HCT116 (cell line): ENCODE measurements around the gene CHN1. TPM values are rescaled to one million over a fixed set of nuclear protein-coding genes. Genes with fewer than 3 reads are reported as not detected.

ENCODE experiments used
- ATAC-seq: fragments of 200-7000 bp; cut with Tn5 transposase; 2 replicates; pipeline ENCODE4 v1.9.1; 2020; ENCODE audit warnings: mild to moderate bottlenecking, moderate library complexity
- BruUV-seq: library from RNA; stranded (reverse); fragments of 400-500 nt; replicated peaks from 2 replicates; lab custom pipeline; 2021; lab: Mats Ljungman, UMichigan
- CTCF ChIA-PET: fragments of 300-600 bp; sonication (Branson Sonifier 250); formaldehyde crosslinking; loops from one replicate; lab custom pipeline; 2021; ENCODE audit warnings: antibody characterized with exemption; lab: Charles Lee
- POLR2A ChIA-PET: fragments of 300-600, 350-600 bp; sonication (Branson Sonifier 250); formaldehyde crosslinking; loops from one replicate; lab custom pipeline; 2021; ENCODE audit warnings: antibody characterized with exemption; lab: Charles Lee
- RAD21 ChIA-PET, 2 experiments: fragments of 300-600 bp; sonication (Branson Sonifier 250); formaldehyde crosslinking; loops; one replicate each; lab custom pipeline; 2023; ENCODE audit warnings: low total read pairs in 2 of 2; ENCODE audit not compliant: uncharacterized antibody in 2 of 2, unreplicated experiment in 2 of 2, low non-redundant PET in 1 of 2; lab: Charles Lee
- DNase-seq: peaks from one replicate; pipeline ENCODE4 v3.0.0-alpha.2; 2010; ENCODE audit warnings: low read depth, low spot score
- H2AFZ ChIP-seq: fragments of 200-600 bp; shearing (Covaris generic), sonication (generic); 2 replicates; pipeline ENCODE4 v1.6.1; 2017; ENCODE audit warnings: low read depth, mixed run types, mixed read lengths, antibody characterized with exemption, low read length; ENCODE audit not compliant: poor library complexity, severe bottlenecking
- H3K27ac ChIP-seq: 2 replicates; pipeline ENCODE4 v1.5.1; 2012; ENCODE audit warnings: low read depth, low read length
- H3K27me3 ChIP-seq: fragments of 200-600 bp; sonication (generic); 2 replicates; pipeline ENCODE4 v1.6.1; 2016; ENCODE audit warnings: mixed run types, low read length, mixed read lengths; ENCODE audit not compliant: insufficient read depth
- H3K36me3 ChIP-seq, 2 experiments: fragments of 200-500 bp in 1 of 2; fragments of 200-600 bp in 1 of 2; sonication (Bioruptor generic) in 1 of 2; sonication (generic) in 1 of 2; 2 replicates each; pipeline versions ENCODE4 v1.5.1 to v1.6.1; 2014 to 2016; ENCODE audit warnings: low read length in 2 of 2, inconsistent platforms in 1 of 2, mixed read lengths in 1 of 2, mixed run types in 1 of 2; ENCODE audit not compliant: insufficient read depth in 2 of 2, control insufficient read depth in 1 of 2
- H3K4me1 ChIP-seq, 2 experiments: fragments of 200-600 bp in 1 of 2; sonication (generic) in 1 of 2; 2 replicates each; pipeline versions ENCODE4 v1.5.1 to v1.6.1; 2012 to 2017; ENCODE audit warnings: low read length in 2 of 2, inconsistent platforms in 1 of 2, mild to moderate bottlenecking in 1 of 2, mixed read lengths in 1 of 2, mixed run types in 1 of 2, moderate library complexity in 1 of 2; ENCODE audit not compliant: insufficient read depth in 2 of 2, control insufficient read depth in 1 of 2
- H3K4me2 ChIP-seq: fragments of 200-600 bp; sonication (generic); 2 replicates; pipeline ENCODE4 v1.6.1; 2017; ENCODE audit warnings: mixed run types, low read length, mixed read lengths
- H3K4me3 ChIP-seq, 2 experiments: fragments of 200-600 bp in 1 of 2; sonication (generic) in 1 of 2; replicated peaks in 1 of 2; 2 replicates each; pipeline ENCODE4 v1.5.1; 2011 to 2016; ENCODE audit warnings: low read length in 2 of 2, control low read depth in 1 of 2, low read depth in 1 of 2, mild to moderate bottlenecking in 1 of 2, mixed read lengths in 1 of 2, mixed run types in 1 of 2
- H3K79me2 ChIP-seq: fragments of 200-600 bp; sonication (generic); 2 replicates; pipeline ENCODE4 v1.6.1; 2017; ENCODE audit warnings: mild to moderate bottlenecking, mixed run types, low read length, moderate library complexity, mixed read lengths; ENCODE audit not compliant: insufficient read depth
- H3K9ac ChIP-seq: fragments of 200-600 bp; sonication (generic); 2 replicates; pipeline ENCODE4 v1.6.1; 2016; ENCODE audit warnings: low read length, mixed read lengths
- H3K9me2 ChIP-seq: fragments of 200-600 bp; sonication (generic), shearing (Covaris generic); 2 replicates; pipeline ENCODE4 v1.6.1; 2017; ENCODE audit warnings: mixed run types, mild to moderate bottlenecking, moderate library complexity; ENCODE audit not compliant: insufficient read depth
- H3K9me3 ChIP-seq, 2 experiments: fragments of 200-500 bp in 1 of 2; fragments of 200-600 bp in 1 of 2; sonication (Bioruptor generic) in 1 of 2; sonication (generic) in 1 of 2; 2 replicates each; pipeline ENCODE4 v1.6.1; 2014 to 2017; ENCODE audit warnings: low read length in 2 of 2, mixed read lengths in 2 of 2, inconsistent platforms in 1 of 2, low read depth in 1 of 2, mild to moderate bottlenecking in 1 of 2, mixed run types in 1 of 2, moderate library complexity in 1 of 2; ENCODE audit not compliant: control insufficient read depth in 1 of 2, insufficient read depth in 1 of 2
- H4K20me1 ChIP-seq: fragments of 200-600 bp; sonication (generic), shearing (Covaris generic); 2 replicates; pipeline ENCODE4 v1.6.1; 2017; ENCODE audit warnings: mixed run types, mild to moderate bottlenecking, moderate library complexity; ENCODE audit not compliant: insufficient read depth
- CBX3 ChIP-seq: IDR thresholded peaks from 2 replicates; pipeline ENCODE4 v1.6.1; 2012; ENCODE audit warnings: low read depth
- CEBPB ChIP-seq: IDR thresholded peaks from 2 replicates; pipeline ENCODE4 v1.6.1; 2012; ENCODE audit warnings: low read depth
- ELF1 ChIP-seq: IDR thresholded peaks from 2 replicates; pipeline ENCODE4 v1.6.1; 2012; ENCODE audit warnings: low read depth, borderline replicate concordance
- EZH2 ChIP-seq: fragments of 200-600 bp; sonication (generic); IDR thresholded peaks from 2 replicates; pipeline ENCODE4 v1.6.1; 2017; ENCODE audit warnings: antibody characterized with exemption, mixed run types
- JUND ChIP-seq: IDR thresholded peaks from 2 replicates; pipeline ENCODE4 v1.6.1; 2012
- POLR2A ChIP-seq: IDR thresholded peaks from 2 replicates; pipeline ENCODE4 v1.7.0; 2011; ENCODE audit warnings: borderline replicate concordance; ENCODE audit not compliant: insufficient read depth, insufficient read length; ENCODE audit errors: extremely low read depth
- POLR2AphosphoS5 ChIP-seq: IDR thresholded peaks from 2 replicates; pipeline ENCODE4 v1.6.1; 2011; ENCODE audit warnings: mild to moderate bottlenecking, low read depth, low read length, moderate library complexity
- SIN3A ChIP-seq: IDR thresholded peaks from 2 replicates; pipeline ENCODE4 v1.6.1; 2012; ENCODE audit warnings: low read depth
- TCF7L2 ChIP-seq: IDR thresholded peaks from 2 replicates; pipeline ENCODE4 v1.7.0; 2011; ENCODE audit warnings: borderline replicate concordance, inconsistent platforms; ENCODE audit not compliant: insufficient read depth, insufficient read length; ENCODE audit errors: extremely low read depth
- YY1 ChIP-seq: IDR thresholded peaks from 2 replicates; pipeline ENCODE4 v1.6.1; 2011; ENCODE audit warnings: low read length, low read depth, moderate library complexity, mild to moderate bottlenecking; ENCODE audit not compliant: insufficient replicate concordance; ENCODE audit errors: extremely low read depth
- intact Hi-C: fragments of 100-400 bp; cut with micrococcal nuclease; formaldehyde crosslinking; loops from 2 replicates; pipeline ENCODE4 v1.10.0; 2022
- total RNA-seq: library from RNA; stranded (reverse); gene quantifications from one replicate; pipeline ENCODE4 v1.2.1, GENCODE V29; 2021; ENCODE audit not compliant: unreplicated experiment
- TF ChIP-seq, protein P1 (sequence below): IDR thresholded peaks from 2 replicates; pipeline ENCODE4 v1.6.1; 2011; ENCODE audit warnings: mild to moderate bottlenecking, low read length, moderate library complexity; ENCODE audit not compliant: insufficient replicate concordance; ENCODE audit errors: extremely low read depth
- TF ChIP-seq, protein P2 (sequence below): IDR thresholded peaks from 2 replicates; pipeline ENCODE4 v1.6.1; 2012
- TF ChIP-seq, protein P3 (sequence below): IDR thresholded peaks from 2 replicates; pipeline ENCODE4 v1.6.1; 2012; ENCODE audit warnings: low read depth
- TF ChIP-seq, protein P4 (sequence below), 3 experiments: fragments of 200-600 bp in 1 of 3; sonication (generic) in 1 of 3; IDR thresholded peaks in 2 of 3; conservative IDR thresholded peaks in 1 of 3; 2 replicates each; pipeline ENCODE4 v1.5.1; 2012 to 2017; ENCODE audit warnings: low read depth in 2 of 3, low read length in 2 of 3, antibody characterized with exemption in 1 of 3, borderline replicate concordance in 1 of 3, control low read depth in 1 of 3, mild to moderate bottlenecking in 1 of 3, mixed read lengths in 1 of 3, mixed run types in 1 of 3, moderate library complexity in 1 of 3; ENCODE audit not compliant: insufficient read depth in 1 of 3

Gene CHN1
- total RNA-seq, 1 experiment from 2014 or later: 3.6 TPM

DNA sequence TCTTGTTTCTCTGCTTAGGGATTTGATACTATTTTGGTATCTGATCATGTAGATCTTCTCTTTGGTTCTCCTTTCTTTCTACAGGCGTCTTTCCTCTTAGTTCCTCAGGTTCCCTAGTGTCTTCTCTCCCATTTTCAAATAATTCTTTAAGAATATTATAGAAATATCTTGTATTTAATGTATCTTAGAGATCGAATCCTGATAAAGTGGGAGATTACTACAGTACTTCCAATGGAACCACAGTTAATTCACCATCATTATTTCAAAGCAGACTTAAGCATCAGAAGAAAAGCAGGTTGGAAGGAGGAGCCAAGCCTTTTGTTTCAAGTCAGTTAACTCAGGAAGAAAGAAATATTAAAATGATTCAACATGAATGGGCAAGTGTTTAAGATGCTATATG, 1.1 kb upstream of the CHN1 start:
- Histone ChIP-seq H4K20me1 (no peaks in the 10 kb centered on the region), H3K4me2 (no peak overlapping the region; the same call in 1 of the 2 replicates), H2AFZ (no peak overlapping the region), H3K4me1 (peaks cover 3 to 13% of the 10 kb centered on the region in 2 experiments; a peak in 3 of 4 replicates), H3K9me2 (no peaks in the 10 kb centered on the region), H3K79me2 (no peaks in the 10 kb centered on the region), H3K4me3 (no peak overlapping the region), H3K36me3 (no peaks in the 10 kb centered on the region)
- no peak for DNase-seq
- intact Hi-C loops: no loop called here
- RAD21 ChIA-PET: no interaction called here
- BruUV-seq: no TSS peak
- TF ChIP-seq, protein P1, sequence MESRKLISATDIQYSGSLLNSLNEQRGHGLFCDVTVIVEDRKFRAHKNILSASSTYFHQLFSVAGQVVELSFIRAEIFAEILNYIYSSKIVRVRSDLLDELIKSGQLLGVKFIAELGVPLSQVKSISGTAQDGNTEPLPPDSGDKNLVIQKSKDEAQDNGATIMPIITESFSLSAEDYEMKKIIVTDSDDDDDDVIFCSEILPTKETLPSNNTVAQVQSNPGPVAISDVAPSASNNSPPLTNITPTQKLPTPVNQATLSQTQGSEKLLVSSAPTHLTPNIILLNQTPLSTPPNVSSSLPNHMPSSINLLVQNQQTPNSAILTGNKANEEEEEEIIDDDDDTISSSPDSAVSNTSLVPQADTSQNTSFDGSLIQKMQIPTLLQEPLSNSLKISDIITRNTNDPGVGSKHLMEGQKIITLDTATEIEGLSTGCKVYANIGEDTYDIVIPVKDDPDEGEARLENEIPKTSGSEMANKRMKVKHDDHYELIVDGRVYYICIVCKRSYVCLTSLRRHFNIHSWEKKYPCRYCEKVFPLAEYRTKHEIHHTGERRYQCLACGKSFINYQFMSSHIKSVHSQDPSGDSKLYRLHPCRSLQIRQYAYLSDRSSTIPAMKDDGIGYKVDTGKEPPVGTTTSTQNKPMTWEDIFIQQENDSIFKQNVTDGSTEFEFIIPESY: no peak
- TF ChIP-seq JUND (no peak), CEBPB (no peak), ELF1 (no peak), EZH2 (no peak), CBX3 (no peak), POLR2AphosphoS5 (no peak), YY1 (no peak), POLR2A (no peak), SIN3A (no peak), TCF7L2 (no peak)
- TF ChIP-seq, protein P2, sequence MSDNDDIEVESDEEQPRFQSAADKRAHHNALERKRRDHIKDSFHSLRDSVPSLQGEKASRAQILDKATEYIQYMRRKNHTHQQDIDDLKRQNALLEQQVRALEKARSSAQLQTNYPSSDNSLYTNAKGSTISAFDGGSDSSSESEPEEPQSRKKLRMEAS: no peak
- TF ChIP-seq, protein P3, sequence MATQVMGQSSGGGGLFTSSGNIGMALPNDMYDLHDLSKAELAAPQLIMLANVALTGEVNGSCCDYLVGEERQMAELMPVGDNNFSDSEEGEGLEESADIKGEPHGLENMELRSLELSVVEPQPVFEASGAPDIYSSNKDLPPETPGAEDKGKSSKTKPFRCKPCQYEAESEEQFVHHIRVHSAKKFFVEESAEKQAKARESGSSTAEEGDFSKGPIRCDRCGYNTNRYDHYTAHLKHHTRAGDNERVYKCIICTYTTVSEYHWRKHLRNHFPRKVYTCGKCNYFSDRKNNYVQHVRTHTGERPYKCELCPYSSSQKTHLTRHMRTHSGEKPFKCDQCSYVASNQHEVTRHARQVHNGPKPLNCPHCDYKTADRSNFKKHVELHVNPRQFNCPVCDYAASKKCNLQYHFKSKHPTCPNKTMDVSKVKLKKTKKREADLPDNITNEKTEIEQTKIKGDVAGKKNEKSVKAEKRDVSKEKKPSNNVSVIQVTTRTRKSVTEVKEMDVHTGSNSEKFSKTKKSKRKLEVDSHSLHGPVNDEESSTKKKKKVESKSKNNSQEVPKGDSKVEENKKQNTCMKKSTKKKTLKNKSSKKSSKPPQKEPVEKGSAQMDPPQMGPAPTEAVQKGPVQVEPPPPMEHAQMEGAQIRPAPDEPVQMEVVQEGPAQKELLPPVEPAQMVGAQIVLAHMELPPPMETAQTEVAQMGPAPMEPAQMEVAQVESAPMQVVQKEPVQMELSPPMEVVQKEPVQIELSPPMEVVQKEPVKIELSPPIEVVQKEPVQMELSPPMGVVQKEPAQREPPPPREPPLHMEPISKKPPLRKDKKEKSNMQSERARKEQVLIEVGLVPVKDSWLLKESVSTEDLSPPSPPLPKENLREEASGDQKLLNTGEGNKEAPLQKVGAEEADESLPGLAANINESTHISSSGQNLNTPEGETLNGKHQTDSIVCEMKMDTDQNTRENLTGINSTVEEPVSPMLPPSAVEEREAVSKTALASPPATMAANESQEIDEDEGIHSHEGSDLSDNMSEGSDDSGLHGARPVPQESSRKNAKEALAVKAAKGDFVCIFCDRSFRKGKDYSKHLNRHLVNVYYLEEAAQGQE: no peak
- TF ChIP-seq, protein P4, sequence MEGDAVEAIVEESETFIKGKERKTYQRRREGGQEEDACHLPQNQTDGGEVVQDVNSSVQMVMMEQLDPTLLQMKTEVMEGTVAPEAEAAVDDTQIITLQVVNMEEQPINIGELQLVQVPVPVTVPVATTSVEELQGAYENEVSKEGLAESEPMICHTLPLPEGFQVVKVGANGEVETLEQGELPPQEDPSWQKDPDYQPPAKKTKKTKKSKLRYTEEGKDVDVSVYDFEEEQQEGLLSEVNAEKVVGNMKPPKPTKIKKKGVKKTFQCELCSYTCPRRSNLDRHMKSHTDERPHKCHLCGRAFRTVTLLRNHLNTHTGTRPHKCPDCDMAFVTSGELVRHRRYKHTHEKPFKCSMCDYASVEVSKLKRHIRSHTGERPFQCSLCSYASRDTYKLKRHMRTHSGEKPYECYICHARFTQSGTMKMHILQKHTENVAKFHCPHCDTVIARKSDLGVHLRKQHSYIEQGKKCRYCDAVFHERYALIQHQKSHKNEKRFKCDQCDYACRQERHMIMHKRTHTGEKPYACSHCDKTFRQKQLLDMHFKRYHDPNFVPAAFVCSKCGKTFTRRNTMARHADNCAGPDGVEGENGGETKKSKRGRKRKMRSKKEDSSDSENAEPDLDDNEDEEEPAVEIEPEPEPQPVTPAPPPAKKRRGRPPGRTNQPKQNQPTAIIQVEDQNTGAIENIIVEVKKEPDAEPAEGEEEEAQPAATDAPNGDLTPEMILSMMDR (IDR thresholded peaks at IDR 0.05 in 2 of 3, conservative IDR thresholded peaks at IDR 0.05 in 1 of 3; ENCODE audit: borderline replicate concordance in 1 of 3, insufficient read depth in 1 of 3, low read depth in 2 of 3, low read length in 2 of 3): no peak
- TF ChIP-seq, all 23 proteins: peak for 0
- no peak overlapping the region for H3K27ac ChIP-seq
- ATAC-seq: no peak
- ChIA-PET CTCF (no interaction called here), POLR2A (no interaction called here)
- H3K27me3 ChIP-seq: peaks cover 42% of the 10 kb centered on the region
- no peak overlapping the region for H3K9ac ChIP-seq
- no peaks in the 10 kb centered on the region for H3K9me3 ChIP-seq
